HG03342 (cell line): Measurements from ENCODE around the gene NOCT.
"Not testable (repeated sequence)": the region's sequence is repeated elsewhere in the genome, so short reads cannot be mapped to it uniquely, and the experiment has no call there.

Experiments
- ATAC-seq: cut with Tn5 transposase; IDR thresholded peaks from one replicate; pipeline ENCODE4 v1.9.1; 2021; ENCODE audit warnings: mild to moderate bottlenecking, moderate library complexity; ENCODE audit not compliant: unreplicated experiment

Gene NOCT, protein sequence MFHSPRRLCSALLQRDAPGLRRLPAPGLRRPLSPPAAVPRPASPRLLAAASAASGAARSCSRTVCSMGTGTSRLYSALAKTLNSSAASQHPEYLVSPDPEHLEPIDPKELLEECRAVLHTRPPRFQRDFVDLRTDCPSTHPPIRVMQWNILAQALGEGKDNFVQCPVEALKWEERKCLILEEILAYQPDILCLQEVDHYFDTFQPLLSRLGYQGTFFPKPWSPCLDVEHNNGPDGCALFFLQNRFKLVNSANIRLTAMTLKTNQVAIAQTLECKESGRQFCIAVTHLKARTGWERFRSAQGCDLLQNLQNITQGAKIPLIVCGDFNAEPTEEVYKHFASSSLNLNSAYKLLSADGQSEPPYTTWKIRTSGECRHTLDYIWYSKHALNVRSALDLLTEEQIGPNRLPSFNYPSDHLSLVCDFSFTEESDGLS

DNA sequence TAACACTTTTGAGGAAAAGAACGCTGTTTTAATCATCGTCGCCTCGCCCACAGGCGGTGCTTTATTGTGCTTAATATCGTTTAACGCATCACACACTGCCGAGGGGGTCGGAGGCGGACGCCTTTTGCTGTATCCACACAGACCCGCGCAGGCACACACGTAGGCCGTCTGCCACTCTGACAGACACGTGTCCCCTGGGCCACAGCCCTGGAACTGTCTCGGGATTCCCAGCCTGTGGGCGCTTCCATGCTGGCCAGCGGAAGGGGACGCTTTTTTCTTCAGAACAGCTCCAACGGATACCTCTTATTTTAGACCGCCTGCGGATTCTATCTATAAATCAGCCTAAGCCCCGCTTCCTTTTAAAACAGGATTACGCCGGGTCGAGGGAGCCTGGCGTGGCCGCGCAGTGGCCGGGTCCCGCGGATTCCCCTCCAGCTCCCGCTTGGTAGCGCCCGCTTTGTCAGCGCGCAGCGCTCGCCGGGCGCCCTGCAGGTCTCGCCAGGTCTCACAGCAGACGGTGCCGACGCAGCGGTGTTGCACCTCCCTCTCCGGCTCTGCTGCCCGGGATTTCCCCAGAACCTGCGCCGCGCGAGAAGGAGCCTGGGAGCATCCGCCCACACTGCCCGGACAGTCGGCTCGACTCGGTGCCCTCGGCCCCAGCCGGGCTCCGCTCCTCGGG is at the start of gene NOCT:
Gene NOCT (plus strand): TSS at position 513 of the 679 bp plus-strand sequence. CDS start 201 bp downstream, outside the sequence.
- ATAC-seq = peak; percentile 92

DNA sequence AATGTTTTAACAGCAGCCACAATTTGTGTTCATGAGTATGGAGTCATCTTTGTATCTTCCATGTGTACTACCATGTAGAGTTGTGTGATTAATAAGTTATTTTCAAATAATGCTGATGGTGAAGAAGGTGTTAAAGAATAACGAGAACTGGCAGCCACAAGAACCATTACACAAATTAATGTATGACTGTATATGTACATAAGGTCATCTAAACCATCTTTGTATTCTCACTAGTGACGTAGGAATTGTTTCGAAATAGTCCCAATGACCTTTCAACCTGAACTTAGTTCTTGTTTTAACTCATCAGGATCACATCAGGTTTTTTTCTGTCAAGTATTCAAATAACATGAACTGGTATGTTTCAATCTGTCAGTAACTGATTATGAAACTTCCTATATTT is 48.3 kb upstream of the NOCT start:
- peak; percentile 97 for ATAC-seq

DNA sequence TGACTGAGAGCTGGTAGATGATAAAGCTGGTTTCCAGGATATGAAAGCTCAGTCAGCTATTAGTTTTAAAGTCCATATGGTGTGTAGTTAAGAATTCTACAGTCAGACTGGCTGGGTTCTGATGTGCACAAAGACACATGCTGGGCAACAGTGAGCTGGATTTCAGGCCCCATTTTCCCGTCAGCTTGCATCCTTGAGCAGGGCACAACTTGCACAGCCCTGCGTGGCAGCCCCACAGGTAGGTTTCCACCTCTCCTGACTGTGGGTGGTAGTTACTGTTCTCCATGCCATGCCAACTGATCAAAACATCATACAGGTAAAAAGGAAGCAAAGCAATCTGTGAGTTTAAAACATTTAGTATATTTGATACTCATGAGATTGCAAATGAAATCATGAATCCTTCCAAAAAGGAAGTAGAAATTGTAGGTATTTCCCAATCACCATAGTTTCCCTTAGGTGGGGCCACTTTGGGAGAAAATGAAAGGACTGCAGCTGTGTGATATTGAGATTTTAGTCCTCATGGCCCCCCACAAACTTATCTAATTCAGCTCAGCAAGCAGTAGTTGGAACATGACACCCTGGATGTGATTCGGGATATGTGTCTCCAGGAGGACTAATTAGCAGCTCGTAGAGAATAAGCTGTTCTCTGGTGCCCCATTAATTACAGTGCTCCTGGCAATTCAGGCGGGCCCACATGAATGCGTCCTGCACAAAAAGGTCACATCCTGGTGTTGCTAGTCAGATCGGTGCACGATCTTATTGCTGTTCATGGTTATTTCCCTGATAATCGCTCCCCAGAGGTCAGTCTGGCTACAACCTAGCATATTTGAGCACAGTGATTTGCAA is 42.4 kb upstream of the NOCT start:
- no peak for ATAC-seq

DNA sequence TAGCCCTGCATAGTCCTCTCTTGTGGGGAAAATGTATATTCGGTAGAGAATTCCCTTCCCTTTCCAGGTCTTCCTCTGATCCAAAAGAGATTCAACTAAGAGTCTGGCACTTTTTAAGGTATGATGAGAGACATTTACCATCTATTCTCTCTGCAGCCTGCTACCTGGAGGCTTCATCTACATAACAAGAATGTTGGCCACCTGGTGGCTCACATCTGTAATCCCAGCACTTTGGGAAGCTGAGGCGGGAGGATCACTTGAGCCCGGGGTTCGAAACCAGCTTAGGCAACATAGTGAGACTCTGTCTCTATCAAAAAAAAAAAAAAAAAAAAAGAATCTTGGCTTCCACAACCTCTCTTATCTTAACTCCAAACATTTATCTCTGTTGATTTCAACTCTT is 40.4 kb upstream of the NOCT start:
- ATAC-seq = no peak

DNA sequence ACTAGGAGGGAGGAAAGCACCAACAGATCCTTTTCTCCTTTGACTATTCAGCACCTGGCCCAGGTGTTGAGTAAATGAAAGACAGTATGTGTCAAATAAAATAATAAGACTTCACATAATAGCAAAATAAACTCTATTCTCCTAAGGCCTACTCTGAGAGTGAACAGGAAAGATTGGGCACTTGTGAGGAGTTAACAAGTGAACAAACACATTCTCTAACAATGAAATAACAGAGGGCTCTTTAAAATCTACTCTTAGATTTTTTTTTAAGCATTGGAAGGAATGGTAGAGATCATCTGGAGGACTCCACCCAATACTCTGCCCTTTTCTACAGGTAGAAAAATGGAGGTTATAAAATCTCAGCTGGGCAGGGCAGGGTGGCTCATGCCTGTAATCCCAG is 39.1 kb upstream of the NOCT start:
- ATAC-seq = no peak

DNA sequence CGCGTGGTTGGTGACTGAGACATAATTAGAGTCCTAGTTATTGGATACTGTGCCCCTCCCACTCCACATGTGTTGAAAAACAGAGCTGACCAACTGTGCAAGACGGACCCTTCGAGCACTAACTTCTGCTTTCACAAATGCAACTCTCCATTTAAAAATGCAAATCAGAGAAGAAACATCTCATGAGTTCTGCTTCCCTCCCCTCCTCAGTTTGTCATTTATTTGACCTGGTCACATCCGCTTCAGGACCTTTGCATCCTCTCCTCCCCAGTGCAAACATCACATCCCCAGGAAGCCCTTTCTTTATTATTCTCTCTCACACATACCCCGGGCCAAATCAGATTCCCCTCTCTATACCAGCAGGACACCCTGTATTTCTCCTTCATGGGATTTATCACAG is 38.1 kb upstream of the NOCT start:
- ATAC-seq = peak; percentile 98

DNA sequence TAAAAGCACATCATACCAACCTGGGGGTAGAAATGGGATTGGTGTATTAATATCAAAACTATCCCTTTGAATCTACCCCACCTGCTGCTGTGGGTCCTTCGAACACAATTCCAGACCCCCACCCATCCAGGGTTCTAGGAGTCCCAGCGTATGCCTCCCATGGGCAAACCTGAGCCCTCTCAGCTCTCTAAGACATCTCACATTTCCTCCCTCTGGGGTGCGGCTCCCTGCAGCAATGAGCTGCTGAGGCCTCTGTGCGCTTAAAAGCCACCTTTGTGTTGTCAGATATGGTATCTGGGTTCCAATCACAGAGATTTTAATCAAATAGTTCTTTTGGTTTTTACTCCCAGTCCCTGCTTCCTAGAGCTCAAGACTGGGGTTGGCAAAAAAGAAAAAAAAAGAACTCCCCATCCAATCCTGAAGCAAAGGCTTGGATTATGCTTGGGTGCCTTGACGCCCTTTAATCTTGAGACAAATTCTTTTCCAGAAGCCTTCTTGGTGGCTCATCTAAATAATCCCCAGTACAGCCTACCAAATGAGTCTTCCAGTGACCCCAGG is 37.5 kb upstream of the NOCT start:
- ATAC-seq = no peak

DNA sequence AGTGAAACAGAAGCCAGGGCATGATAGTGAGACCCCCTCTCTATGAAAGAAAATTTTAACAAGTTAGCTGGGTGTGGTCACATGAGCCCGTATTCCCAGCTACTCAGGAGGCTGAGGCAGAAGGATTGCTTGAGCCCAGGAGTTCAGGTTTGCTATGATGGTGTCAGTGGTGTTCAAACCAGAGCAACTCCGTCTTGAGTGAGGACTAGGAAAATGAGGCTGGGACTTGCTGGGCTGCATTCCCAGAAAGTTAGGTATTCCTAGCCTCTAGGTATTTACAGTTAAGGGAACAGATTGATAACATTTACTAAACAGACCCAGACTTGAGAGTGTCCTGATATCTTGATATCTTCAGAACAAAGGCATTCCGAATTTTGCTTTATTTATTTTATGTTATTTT is 37.0 kb upstream of the NOCT start:
- ATAC-seq = no peak

DNA sequence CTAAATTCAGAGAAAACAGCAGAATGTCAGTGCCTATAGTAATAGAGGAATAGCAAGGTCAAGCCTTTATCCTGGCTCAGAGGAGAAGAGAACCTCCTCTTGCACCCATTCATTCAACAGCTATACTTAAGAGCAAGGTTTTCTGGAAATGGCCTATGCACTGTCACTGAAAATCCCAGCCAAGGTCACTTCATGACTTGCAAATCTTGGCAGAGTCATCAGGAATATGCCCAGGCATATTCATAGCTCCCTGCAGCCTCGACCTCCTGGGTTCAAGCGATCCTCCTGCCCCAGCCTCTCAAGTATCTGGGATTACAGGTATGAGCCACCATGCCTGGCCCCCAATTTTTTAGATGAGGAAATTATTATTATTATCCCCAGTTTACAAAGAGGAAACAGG is 35.8 kb upstream of the NOCT start:
- ATAC-seq = no peak

DNA sequence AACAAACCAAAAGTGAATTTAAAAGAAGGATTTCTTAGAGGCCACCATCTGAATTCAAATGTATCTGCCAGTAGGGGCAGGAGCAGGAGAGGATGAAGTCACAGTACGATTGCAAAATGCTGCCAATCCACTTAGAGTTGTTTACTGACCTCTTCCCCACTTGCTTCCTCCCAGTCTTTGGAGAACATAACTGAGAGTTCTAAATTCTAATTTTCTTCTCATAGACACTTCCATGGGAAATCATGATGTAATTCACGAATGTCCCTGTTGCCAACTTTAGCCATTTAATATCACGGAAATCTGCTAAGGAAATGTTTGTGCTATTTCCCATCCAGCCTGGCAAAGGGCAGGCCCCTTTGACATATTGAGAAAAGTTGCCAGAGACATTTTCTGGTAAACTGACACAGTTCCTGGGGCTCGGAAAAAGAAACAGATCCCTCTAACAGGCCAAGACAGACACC is 33.6 kb upstream of the NOCT start:
- ATAC-seq = no peak

DNA sequence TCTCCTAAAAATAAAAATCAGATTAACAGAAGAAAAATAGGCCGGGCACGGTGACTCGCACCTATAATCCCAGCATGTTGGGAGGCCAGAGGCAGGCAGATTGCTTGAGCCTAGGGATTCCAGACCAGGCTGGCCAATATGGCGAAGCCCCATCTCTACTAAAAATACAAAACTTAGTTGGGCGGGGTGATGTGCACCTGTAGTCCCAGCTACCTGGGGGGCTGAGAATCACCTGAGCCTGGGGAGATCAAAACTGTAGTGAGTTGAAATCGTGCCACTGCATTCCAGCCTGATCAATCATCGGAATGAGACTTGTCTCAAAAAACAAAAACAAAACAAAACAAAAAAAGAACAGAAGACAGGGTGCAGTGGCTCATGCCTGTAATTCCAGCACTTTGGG is 32.8 kb upstream of the NOCT start:
- no peak for ATAC-seq

DNA sequence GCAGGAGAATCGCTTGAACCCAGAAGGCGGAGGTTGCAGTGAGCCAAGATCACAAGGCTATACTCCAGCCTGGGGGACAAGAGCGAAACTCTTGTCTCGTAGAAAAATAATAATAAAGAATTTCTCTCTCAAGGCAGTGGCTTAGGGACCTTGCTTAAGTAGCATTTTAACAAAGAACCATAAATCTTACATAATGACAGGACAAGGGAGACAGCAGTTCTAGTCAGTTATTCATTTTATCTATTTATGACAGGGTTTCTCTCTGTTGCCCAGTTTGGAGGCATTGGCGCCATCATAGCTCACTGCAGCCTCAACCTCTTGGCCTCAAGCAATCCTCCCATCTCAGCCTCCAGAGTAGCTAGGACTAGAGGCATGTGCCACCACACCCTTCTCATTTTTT is 31.9 kb upstream of the NOCT start:
- no peak for ATAC-seq

DNA sequence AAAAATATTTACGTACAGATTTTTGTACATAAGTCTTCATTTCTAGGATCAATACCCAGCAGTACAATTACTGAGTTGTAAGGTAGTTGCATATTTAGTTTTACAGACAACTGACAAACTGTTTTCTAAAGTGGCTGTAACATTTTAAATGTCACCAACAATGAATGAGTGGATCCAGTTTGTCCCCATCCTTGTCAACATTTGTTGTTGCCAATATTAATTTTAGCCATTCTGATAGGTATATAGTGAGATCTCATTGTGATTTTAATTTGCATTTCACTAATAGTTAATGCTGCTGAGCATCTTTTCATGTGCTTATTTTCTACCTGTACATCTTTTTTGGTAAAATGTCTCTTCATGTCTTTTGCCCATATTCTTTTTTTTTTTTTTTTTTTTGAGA is 30.9 kb upstream of the NOCT start:
- no peak for ATAC-seq

DNA sequence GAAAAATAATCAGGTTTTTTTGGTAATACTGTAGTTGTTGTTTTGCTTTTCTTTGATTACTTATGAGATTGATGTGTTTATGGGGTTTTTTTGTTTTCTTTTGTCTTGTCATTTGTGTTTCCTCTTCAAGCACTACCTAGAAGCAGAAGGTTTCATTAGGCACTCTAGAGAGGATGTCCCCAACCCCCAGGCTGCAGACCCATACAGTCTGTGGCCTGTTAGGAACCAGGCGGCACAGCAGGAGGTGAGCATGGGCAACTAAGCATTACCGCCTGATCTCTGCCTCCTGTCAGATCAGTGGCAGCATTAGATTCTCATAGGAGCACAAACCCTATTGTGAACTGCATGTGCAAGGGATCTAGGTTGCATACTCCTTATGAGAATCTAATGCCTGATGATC is 22.9 kb upstream of the NOCT start:
- no peak for ATAC-seq

DNA sequence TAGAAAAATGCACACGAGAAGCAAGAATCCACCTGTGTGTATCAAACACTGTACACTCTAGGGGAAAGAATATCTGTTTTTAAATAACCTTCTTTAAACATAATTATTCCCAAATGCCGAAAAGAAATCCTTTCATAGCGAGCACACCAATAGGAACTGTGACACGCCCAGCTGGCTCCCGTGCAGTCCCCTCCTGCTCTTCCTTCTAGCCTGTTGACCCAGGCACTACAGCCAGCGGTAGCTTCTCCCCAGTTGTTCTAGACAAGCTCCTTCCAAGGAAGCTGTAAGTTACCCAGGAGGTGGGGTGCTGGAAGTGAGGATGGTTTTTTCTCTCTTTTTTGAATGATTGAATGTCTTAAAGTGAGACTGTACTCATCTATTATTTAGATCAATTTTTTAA is 19.5 kb upstream of the NOCT start:
- ATAC-seq = no peak

DNA sequence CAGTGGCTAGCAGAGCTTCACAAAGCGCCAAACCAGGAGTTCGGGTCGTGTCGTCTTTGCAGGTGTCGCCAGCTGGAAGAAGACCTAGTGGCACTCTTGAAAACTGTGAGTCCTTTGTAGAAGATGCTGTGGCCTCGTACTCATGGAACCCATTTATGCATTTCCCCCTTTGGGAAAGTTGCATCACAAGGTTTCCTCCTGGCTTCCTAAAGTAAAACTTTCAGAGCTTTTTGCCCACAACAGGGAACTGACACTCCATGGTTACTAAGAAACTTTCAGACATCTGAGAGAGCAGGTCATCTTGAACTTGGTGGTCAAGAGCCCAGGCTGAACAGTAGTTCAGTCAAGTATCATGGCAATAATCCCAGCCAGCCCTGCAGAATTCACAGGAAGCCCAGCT is 15.9 kb upstream of the NOCT start:
- no peak for ATAC-seq

DNA sequence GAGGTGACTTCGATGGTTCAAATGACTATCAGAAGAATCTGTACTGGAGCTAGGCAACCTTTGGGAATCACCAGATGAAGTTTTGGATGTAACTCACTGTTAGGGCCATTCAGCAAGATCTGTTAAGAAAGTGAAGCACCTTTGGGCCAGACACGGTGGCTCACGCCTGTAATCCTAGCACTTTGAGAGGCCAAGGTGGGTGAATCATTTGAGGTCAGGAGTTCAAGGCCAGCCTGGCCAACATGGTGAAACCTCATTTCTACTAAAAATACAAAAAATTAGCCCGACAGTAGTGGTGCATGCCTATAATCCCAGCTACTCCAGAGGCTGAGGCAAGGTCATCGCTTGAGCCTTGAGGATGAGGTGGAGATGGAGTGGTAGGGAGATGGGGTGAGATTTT is 15.4 kb upstream of the NOCT start:
- ATAC-seq = not testable (repeated sequence)

DNA sequence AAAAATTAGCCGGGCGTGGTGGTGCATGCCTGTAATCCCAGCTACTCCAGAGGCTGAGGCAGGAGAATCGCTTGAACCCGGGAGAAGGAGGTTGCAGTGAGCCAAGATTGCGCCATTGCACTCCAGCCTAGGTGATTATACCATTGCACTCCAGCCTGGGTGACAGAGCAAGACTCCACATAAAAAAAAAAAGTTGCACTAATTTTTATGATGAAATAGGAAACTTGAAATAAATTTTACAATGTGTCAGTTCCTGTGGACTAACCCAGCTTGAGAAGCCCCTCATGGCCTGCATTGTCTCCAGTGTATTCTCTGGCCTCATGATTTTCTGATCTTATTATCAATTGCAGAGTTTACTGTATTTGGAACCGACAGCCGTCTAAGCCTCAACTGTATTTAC is 14.2 kb upstream of the NOCT start:
- ATAC-seq = not testable (repeated sequence)

DNA sequence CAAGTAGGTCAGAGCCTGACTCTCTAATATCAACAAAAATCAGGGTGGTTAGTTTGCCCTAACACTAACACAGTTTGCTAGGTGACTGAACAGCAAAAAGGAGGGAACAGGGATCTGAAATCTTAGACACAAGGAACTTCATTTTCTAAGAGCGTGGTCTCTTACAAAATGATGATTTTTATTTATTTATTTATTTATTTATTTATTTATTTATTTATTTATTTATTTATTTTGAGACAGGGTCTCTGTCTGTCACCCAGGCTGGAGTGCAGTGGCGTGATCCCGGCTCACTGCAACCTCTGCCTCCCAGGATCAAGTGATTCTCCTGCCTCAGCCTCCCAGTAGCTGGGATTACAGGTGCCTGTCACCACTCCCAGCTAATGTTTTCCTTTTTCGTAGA is 11.9 kb upstream of the NOCT start:
- not testable (repeated sequence) for ATAC-seq

DNA sequence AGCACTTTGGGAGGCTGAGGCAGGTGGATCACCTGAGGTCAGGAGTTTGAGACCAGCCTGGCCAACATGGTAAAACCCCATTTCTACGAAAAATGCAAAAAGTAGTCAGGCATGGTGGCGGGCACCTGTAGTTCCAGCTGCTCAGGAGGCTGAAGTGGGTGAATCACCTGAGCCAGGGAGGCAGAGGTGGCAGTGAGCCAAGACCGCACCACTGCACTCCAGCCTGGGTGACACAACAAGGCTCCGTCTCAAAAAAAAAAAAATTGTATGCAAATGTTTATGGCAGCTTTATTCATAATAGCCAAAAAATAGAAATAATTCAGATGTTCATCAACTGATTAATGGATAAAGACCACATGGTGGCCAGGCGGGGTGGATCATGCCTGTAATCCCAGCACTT is 9.8 kb upstream of the NOCT start:
- no peak for ATAC-seq

DNA sequence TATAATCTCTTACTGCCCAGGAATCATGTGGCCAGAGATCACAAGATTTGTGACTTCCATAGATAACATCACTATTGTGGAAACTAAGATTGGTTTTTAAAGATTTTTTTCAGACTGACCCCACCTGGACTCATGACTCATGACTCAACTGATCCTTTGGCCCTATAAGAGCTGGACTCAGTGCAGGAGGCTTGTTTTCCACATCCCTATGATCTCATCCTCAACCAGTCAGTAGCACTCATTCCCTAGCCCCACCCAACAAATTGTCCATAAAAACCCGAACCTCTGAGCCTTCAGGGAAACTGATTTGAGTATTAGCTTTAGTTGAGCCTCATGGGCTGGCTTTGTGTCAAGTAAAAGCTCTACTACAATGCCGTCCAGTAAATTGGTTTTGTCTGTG is 7.9 kb upstream of the NOCT start:
- no peak for ATAC-seq
